HEK293 (cell line): ENCODE results near the gene ELFN1.

Experiments used
- CTCF ChIA-PET: fragments of 350-600 bp; formaldehyde crosslinking; extraction: SDS; loops from one replicate; lab custom pipeline; 2021; ENCODE audit warnings: antibody characterized with exemption; lab: Yijun Ruan, JAX
- POLR2A ChIA-PET: fragments of 300-600 bp; formaldehyde crosslinking; extraction: SDS; loops from one replicate; lab custom pipeline; 2020; ENCODE audit warnings: antibody characterized with exemption, inconsistent platforms; lab: Yijun Ruan, JAX
- H3K27ac ChIP-seq: fragments of 200-500 bp; sonication (Bioruptor generic); 2 replicates; pipeline ENCODE4 v1.5.1; 2014; ENCODE audit warnings: low read depth, low read length, control low read depth, inconsistent platforms; ENCODE audit errors: extremely low read depth
- H3K36me3 ChIP-seq, 2 experiments: fragments of 200-500 bp in 1 of 2; sonication (Bioruptor generic) in 1 of 2; 1 replicate in 1 of 2; 2 replicates in 1 of 2; pipeline ENCODE4 v1.5.1; 2014 to 2017; ENCODE audit warnings: inconsistent platforms in 2 of 2, low read length in 2 of 2; ENCODE audit not compliant: control insufficient read depth in 2 of 2, insufficient read depth in 1 of 2
- H3K4me1 ChIP-seq: fragments of 200-500 bp; sonication (Bioruptor generic); 2 replicates; pipeline ENCODE4 v1.5.1; 2014; ENCODE audit warnings: mild to moderate bottlenecking, low read length, inconsistent platforms; ENCODE audit not compliant: control insufficient read depth, insufficient read depth
- H3K4me3 ChIP-seq: 2 replicates; pipeline ENCODE4 v1.5.1; 2011; ENCODE audit warnings: low read depth, mild to moderate bottlenecking, control low read depth, low read length, moderate library complexity
- H3K9me3 ChIP-seq: fragments of 200-500 bp; sonication (Bioruptor generic); 2 replicates; pipeline ENCODE4 v1.5.1; 2014; ENCODE audit warnings: low read depth, low read length, inconsistent platforms; ENCODE audit not compliant: control insufficient read depth, insufficient read depth
- ATF2 ChIP-seq: fragments of 450-650 bp; formaldehyde crosslinking; IDR thresholded peaks from 2 replicates; pipeline ENCODE4 v1.5.1; 2016; ENCODE audit warnings: missing biosample characterization, missing genetic modification characterization, low read depth
- EGR2 ChIP-seq: fragments of 450-650 bp; formaldehyde crosslinking; IDR thresholded peaks from 2 replicates; pipeline ENCODE4 v1.5.1; 2016; ENCODE audit warnings: low read depth, missing biosample characterization, missing genetic modification characterization
- KLF16 ChIP-seq: fragments of 450-650 bp; formaldehyde crosslinking; IDR thresholded peaks from 2 replicates; pipeline ENCODE4 v1.5.1; 2017; ENCODE audit warnings: missing biosample characterization, missing genetic modification characterization
- PRDM1 ChIP-seq: fragments of 450-650 bp; formaldehyde crosslinking; IDR thresholded peaks from 2 replicates; pipeline ENCODE4; 2016; ENCODE audit warnings: missing biosample characterization, missing genetic modification characterization
- RBAK ChIP-seq: fragments of 450-650 bp; formaldehyde crosslinking; IDR thresholded peaks from 2 replicates; pipeline ENCODE4 v1.5.1; 2016; ENCODE audit warnings: missing biosample characterization, missing genetic modification characterization
- ZBTB17 ChIP-seq: fragments of 450-650 bp; formaldehyde crosslinking; IDR thresholded peaks from 2 replicates; pipeline ENCODE4 v1.5.1; 2016; ENCODE audit warnings: missing biosample characterization, missing genetic modification characterization
- ZBTB20 ChIP-seq: fragments of 450-650 bp; formaldehyde crosslinking; IDR thresholded peaks from 2 replicates; pipeline ENCODE4 v1.5.1; 2016; ENCODE audit warnings: missing biosample characterization, missing genetic modification characterization
- ZEB2 ChIP-seq: fragments of 450-650 bp; formaldehyde crosslinking; IDR thresholded peaks from 2 replicates; pipeline ENCODE4 v1.5.1; 2016; ENCODE audit warnings: missing biosample characterization, missing genetic modification characterization
- ZFHX2 ChIP-seq: fragments of 450-650 bp; formaldehyde crosslinking; conservative IDR thresholded peaks from 2 replicates; pipeline ENCODE4 v1.5.1; 2016; ENCODE audit warnings: missing biosample characterization, missing genetic modification characterization
- ZNF2 ChIP-seq: fragments of 450-650 bp; formaldehyde crosslinking; IDR thresholded peaks from 2 replicates; pipeline ENCODE4 v1.5.1; 2016; ENCODE audit warnings: missing biosample characterization, missing genetic modification characterization
- ZNF311 ChIP-seq: fragments of 450-650 bp; formaldehyde crosslinking; IDR thresholded peaks from 2 replicates; pipeline ENCODE4 v1.5.1; 2017; ENCODE audit warnings: missing biosample characterization, missing genetic modification characterization, borderline replicate concordance
- ZNF366 ChIP-seq: fragments of 450-650 bp; formaldehyde crosslinking; conservative IDR thresholded peaks from 2 replicates; pipeline ENCODE4 v1.5.1; 2016; ENCODE audit warnings: missing biosample characterization, missing genetic modification characterization
- ZNF391 ChIP-seq: fragments of 450-650 bp; formaldehyde crosslinking; IDR thresholded peaks from 2 replicates; pipeline ENCODE4 v1.5.1; 2016; ENCODE audit warnings: low read depth, missing biosample characterization, missing genetic modification characterization, borderline replicate concordance
- ZNF473 ChIP-seq: fragments of 450-650 bp; formaldehyde crosslinking; IDR thresholded peaks from 2 replicates; pipeline ENCODE4 v1.5.1; 2017; ENCODE audit warnings: missing biosample characterization, missing genetic modification characterization
- ZNF514 ChIP-seq: fragments of 450-650 bp; formaldehyde crosslinking; IDR thresholded peaks from 2 replicates; pipeline ENCODE4 v1.5.1; 2016; ENCODE audit warnings: missing biosample characterization, missing genetic modification characterization
- ZNF558 ChIP-seq: fragments of 450-650 bp; formaldehyde crosslinking; IDR thresholded peaks from 2 replicates; pipeline ENCODE4 v1.5.1; 2016; ENCODE audit warnings: missing biosample characterization, missing genetic modification characterization
- ZNF837 ChIP-seq: fragments of 450-650 bp; formaldehyde crosslinking; IDR thresholded peaks from 2 replicates; pipeline ENCODE4 v1.5.1; 2016; ENCODE audit warnings: missing biosample characterization, missing genetic modification characterization
- TF ChIP-seq, protein P1 (sequence below): fragments of 450-650 bp; formaldehyde crosslinking; IDR thresholded peaks from 2 replicates; pipeline ENCODE4 v1.5.1; 2016; ENCODE audit warnings: missing biosample characterization, missing genetic modification characterization

ELFN1 gene

GRCh38 chr7:1690359-1690958, 20.4 kb downstream of the ELFN1 start:
- Histone ChIP-seq H3K4me1 (no peaks in the 10 kb centered on the region), H3K9me3 (no peaks in the 10 kb centered on the region), H3K4me3 (no peak overlapping the region), H3K36me3 (no peaks in the 10 kb centered on the region), H3K27ac (no peak overlapping the region)
- ChIA-PET CTCF (interaction anchor here (1.4 kb wide), 1 partner anchor 9 kb away, joined by 3 read pairs; no protein-coding TSS in a partner anchor), POLR2A (no interaction called here)
- TF ChIP-seq EGR2 (tag by site-specific recombination) (peak; percentile 87), ZFHX2 (tag by site-specific recombination) (peak; percentile 77), ZBTB17 (tag by site-specific recombination) (peak; percentile 93), KLF16 (no peak), ZBTB20 (tag by site-specific recombination) (no peak), ZNF2 (tag by site-specific recombination) (no peak), ZNF311 (peak; percentile 19; the same call in 1 of the 2 replicates), ZNF366 (tag by site-specific recombination) (peak; percentile 87)

DNA sequence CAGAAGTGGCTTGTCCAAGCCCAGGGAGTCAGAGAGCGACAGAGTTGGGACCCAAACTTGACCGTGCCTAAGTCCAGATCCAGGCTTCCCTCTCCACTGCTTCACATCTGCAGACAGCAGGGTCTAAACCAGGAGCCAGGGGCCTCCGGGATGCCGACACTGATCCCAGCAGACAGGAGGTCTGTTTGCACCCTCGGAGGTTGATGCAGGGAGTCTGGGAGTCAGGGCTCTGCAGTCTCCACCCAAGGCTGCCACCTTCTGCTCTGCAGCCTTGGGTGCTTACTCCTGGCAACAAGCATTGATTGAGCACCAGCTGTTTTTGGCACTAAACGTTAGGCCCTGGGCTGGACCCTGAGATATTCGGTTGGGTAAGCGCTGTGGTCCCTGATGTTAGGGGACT, 21.0 kb downstream of the ELFN1 start:
- TF ChIP-seq, protein P1, sequence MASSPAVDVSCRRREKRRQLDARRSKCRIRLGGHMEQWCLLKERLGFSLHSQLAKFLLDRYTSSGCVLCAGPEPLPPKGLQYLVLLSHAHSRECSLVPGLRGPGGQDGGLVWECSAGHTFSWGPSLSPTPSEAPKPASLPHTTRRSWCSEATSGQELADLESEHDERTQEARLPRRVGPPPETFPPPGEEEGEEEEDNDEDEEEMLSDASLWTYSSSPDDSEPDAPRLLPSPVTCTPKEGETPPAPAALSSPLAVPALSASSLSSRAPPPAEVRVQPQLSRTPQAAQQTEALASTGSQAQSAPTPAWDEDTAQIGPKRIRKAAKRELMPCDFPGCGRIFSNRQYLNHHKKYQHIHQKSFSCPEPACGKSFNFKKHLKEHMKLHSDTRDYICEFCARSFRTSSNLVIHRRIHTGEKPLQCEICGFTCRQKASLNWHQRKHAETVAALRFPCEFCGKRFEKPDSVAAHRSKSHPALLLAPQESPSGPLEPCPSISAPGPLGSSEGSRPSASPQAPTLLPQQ (tag by site-specific recombination) = no peak
- no peak for TF ChIP-seq ZNF558 (tag by site-specific recombination)
- no peak for TF ChIP-seq ZNF473 (tag by site-specific recombination)
- TF ChIP-seq ZNF391 = no peak
- no peak for TF ChIP-seq ZNF837 (tag by site-specific recombination)
- TF ChIP-seq ATF2 = no peak
- TF ChIP-seq RBAK (tag by site-specific recombination) = no peak
- no peak for TF ChIP-seq ZBTB17 (tag by site-specific recombination)
- Histone ChIP-seq H3K36me3 (no peaks in the 10 kb centered on the region), H3K9me3 (no peaks in the 10 kb centered on the region), H3K4me3 (no peak overlapping the region), H3K4me1 (no peaks in the 10 kb centered on the region), H3K27ac (no peak overlapping the region)
- ChIA-PET POLR2A (no interaction called here), CTCF (interaction anchor here (1.4 kb wide), 1 partner anchor 9 kb away, joined by 3 read pairs; no protein-coding TSS in a partner anchor)

DNA sequence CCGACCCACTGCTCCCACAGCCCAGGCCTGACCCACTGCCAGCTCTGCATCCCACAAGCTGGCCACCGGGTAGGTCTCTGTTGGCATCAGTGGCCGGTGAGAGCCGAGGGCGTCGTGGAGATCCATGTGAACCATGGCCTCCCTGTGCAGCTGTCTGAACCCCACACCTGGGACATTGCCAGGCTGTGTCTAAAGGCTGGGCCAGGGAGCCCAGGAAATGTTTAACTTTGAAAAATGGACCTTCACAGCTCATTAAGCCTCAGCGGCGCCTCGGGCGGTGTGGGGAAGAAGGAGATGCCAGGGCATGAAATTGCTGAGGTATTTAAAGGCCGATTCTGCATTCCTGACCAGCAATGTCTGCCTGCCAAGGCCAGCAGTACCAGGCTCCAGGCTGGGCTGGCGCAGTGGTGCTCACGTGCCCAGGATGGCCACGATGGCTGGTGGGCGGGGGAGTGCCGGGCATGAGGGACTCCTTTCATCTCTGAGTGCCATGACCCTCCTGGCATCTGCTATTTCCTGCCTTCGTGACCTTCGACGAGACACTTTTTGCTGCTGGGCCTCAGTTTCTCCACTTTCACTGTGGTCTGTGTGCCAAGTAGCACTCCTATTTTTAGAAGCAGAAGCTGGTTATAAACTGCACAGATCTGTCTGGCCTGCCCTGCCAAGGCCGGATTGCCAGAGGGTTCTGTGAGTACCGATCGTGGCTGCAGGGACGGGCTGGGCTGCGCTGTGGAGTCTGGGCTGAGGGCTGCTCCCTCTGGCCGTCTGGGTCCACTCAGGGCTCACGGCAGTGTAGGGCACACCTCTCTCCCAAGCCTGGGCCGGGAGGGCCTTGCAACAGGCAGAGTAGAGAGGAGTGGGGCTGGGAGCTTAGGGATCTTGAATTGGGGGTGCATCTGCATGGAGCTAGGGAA, 21.8 kb downstream of the ELFN1 start:
- POLR2A ChIA-PET = no interaction called here
- no peak overlapping the region for H3K27ac ChIP-seq
- H3K36me3 ChIP-seq = no peaks in the 10 kb centered on the region
- CTCF ChIA-PET = interaction anchor here (0.6 to 1.4 kb wide), 2 partner anchors 10 to 21 kb away, joined by 3 read pairs; no protein-coding TSS in a partner anchor
- no peaks in the 10 kb centered on the region for H3K9me3 ChIP-seq
- TF ChIP-seq PRDM1 (tag by site-specific recombination) = no peak
- no peak for TF ChIP-seq ZNF514 (tag by site-specific recombination)
- TF ChIP-seq ZEB2 (tag by site-specific recombination) = no peak
- TF ChIP-seq, all 188 proteins: peak for 0
- Histone ChIP-seq H3K4me1 (no peaks in the 10 kb centered on the region), H3K4me3 (no peak overlapping the region)
